HG03469 (cell line): ENCODE results near the gene CNGA3.
"Not testable (repeated sequence)": the region's sequence is repeated elsewhere in the genome, so short reads cannot be mapped to it uniquely, and the experiment has no call there.

Experiments
- ATAC-seq: cut with Tn5 transposase; IDR thresholded peaks from one replicate; pipeline ENCODE4 v1.9.1; 2021; ENCODE audit warnings: mild to moderate bottlenecking, moderate library complexity, moderate number of reproducible peaks; ENCODE audit not compliant: unreplicated experiment

CNGA3 gene

GRCh38 chr2:98346311-98347236 lies at the start of gene CNGA3:
TSS of gene CNGA3 (plus strand) at chr2:98346456. CDS start at chr2:98369976, 23,520 bp downstream.
- ATAC-seq: no peak

- ATAC-seq: no peak
These were observed 48.2 kb upstream of the CNGA3 start for GRCh38 chr2:98297817-98298682.

GRCh38 chr2:98298683-98299164 lies 47.5 kb upstream of the CNGA3 start:
- no peak for ATAC-seq

GRCh38 chr2:98299211-98299905 lies 46.9 kb upstream of the CNGA3 start:
- ATAC-seq: no peak

GRCh38 chr2:98300141-98300874 lies 45.9 kb upstream of the CNGA3 start:
- no peak for ATAC-seq

- no peak for ATAC-seq
These were observed 44.8 kb upstream of the CNGA3 start for GRCh38 chr2:98301469-98301868.

GRCh38 chr2:98307131-98307696 lies 39.0 kb upstream of the CNGA3 start:
- not testable (repeated sequence) for ATAC-seq

GRCh38 chr2:98308068-98308467 lies 38.2 kb upstream of the CNGA3 start:
- no peak for ATAC-seq

- ATAC-seq: no peak
These were observed 37.7 kb upstream of the CNGA3 start for GRCh38 chr2:98308532-98308931.

- no peak for ATAC-seq
These were observed 36.7 kb upstream of the CNGA3 start for GRCh38 chr2:98309580-98309979.

GRCh38 chr2:98310010-98310409 lies 36.2 kb upstream of the CNGA3 start:
- no peak for ATAC-seq

GRCh38 chr2:98311090-98311489 lies 35.2 kb upstream of the CNGA3 start:
- ATAC-seq: no peak

- ATAC-seq: no peak
These were observed 34.3 kb upstream of the CNGA3 start for GRCh38 chr2:98311771-98312545.

GRCh38 chr2:98313492-98314250 lies 32.6 kb upstream of the CNGA3 start:
- no peak for ATAC-seq

GRCh38 chr2:98314251-98314650 lies 32.0 kb upstream of the CNGA3 start:
- ATAC-seq: no peak

- ATAC-seq: no peak
These were observed 30.3 kb upstream of the CNGA3 start for GRCh38 chr2:98315957-98316356.

GRCh38 chr2:98317214-98317613 lies 29.0 kb upstream of the CNGA3 start:
- ATAC-seq: no peak

- ATAC-seq: not testable (repeated sequence)
These were observed 26.1 kb upstream of the CNGA3 start for GRCh38 chr2:98320171-98320570.
